Measurements from ENCODE around the gene IFNL3.

The IFNL3 gene

DNA sequence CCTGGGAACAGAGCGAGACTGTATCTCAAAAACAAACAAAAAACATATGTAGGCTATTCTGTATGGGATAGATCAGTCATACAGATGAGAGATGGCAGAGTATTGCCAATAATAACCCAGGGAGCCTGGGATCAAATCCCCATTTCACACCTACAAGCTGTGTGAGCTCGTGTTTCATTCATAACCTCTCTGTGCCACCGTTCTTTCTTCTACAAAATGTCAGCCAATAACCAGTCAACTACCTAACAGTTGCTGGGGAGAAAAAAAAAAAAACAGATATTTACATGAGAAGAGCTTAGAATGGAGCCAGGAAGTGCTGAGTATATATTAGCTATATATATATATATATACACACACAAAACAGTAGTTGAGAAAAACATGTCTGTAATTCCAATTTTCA is 16.9 kb upstream of the IFNL3 start:
- DNase-seq (ENCODE audit: low read depth): no peak
- H3K4me3 ChIP-seq (ENCODE audit: low read depth, low read length): no peak overlapping the region
- TF ChIP-seq CTCF (IDR thresholded peaks at IDR 0.05; ENCODE audit: low read depth, low read length, missing control alignments): no peak

GRCh38 chr19:39257227-39257626 is 12.4 kb upstream of the IFNL3 start:
- no peak overlapping the region for H3K4me3 ChIP-seq (ENCODE audit: low read depth, low read length)
- no peak for TF ChIP-seq CTCF (IDR thresholded peaks at IDR 0.05; ENCODE audit: low read depth, low read length, missing control alignments)
- no peak for DNase-seq (ENCODE audit: low read depth)

DNA sequence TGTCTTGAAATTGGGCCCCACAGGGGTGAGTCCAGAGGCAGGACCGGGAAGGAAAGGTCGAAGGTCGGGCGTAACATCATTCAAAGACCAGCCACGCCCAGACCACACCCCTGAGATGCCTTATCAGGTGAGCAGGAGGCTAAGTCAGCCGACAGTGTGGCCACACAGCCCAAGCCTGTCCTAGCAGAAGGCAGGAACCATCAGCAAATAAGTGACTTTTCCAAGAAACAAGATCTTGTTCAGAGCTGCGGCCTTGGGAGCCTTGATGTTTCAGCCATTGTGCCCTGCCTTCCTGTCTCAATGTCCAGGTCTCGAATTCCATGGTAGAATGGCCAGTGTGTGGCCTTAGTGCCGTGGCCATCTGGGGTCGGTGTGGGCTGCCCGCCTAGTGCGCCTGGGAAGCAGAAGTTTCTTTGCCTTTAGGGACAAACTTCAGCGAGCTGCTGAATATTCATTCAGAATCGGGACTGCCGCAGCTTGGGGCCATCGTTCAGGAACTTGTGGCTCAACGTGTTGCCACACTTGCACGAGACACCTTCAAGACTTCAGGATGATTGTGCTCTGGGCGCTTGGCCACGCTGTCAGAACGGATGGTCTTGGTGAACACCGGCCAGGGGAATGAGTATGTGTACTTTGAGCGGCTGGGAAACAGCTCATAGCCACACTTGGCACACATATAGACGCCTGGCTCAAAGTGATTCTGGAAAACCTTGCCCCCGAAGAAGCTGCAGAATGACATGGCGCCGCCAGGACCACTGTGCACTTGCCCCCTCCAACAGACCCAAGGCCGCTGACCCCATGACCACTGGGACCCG is 9.9 kb upstream of the IFNL3 start:
- no peak overlapping the region for H3K4me3 ChIP-seq (ENCODE audit: low read depth, low read length)
- no peak for TF ChIP-seq CTCF (IDR thresholded peaks at IDR 0.05; ENCODE audit: low read depth, low read length, missing control alignments)
- no peak for DNase-seq (ENCODE audit: low read depth)

DNA sequence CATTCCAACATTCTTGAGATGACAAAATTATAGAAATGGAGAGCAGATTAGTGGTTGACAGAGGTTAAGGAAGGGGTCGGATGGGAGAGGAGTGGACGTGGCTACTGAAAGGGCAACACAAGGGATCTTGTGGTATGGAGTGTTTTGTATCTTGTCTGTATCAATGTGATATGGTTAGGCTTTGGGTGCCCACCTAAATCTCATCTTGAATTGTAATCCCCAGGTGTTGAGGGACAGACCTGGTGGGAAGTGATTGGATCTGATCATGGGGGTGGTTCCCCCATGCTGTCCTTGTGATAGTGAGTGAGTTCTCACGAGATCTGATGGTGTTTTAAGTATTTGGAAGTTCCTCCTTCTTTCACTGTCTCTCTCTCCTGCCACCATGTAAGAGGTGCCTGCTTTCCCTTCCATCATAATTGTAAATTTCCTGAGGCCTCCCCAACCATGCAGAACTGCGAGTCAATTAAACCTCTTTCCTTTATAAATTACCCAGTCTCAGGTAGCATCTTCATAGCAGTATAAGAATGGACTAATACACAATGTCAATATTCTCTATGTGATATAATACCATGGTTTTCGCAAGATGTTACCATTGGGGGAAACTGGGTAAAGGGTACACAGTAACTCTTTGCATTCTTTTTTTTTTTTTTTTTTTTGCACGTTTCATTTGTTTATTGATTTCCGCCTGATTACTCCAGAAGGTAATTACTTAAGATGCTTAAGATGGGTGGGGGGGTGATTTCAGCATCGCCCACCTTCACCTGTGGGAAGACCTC is 8.8 kb upstream of the IFNL3 start:
- no peak overlapping the region for H3K4me3 ChIP-seq (ENCODE audit: low read depth, low read length)
- TF ChIP-seq CTCF (IDR thresholded peaks at IDR 0.05; ENCODE audit: low read depth, low read length, missing control alignments): no peak
- no peak for DNase-seq (ENCODE audit: low read depth)

- no peak for TF ChIP-seq CTCF (IDR thresholded peaks at IDR 0.05; ENCODE audit: low read depth, low read length, missing control alignments)
- no peak overlapping the region for H3K4me3 ChIP-seq (ENCODE audit: low read depth, low read length)
- DNase-seq (ENCODE audit: low read depth): no peak
Observed at GRCh38 chr19:39252458-39252857, 7.7 kb upstream of the IFNL3 start.

DNA sequence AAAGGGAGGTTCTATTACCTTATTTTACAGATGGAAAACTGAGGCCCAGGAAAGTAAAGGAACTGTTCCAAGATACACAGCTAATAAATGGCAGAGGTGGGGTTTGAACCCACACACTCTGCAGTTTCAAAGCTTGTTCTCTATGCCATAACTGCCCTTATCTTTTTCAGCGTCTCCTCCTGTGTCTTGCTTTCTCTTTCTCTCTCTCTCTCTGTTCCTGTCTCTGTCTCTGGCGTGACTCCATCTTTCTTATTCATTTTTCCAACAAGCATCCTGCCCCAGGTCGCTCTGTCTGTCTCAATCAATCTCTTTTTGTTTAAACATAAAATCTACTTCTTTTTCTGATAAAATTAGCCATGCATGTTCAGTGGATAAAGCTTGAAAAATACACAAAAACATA is 7.0 kb upstream of the IFNL3 start:
- no peak for TF ChIP-seq CTCF (IDR thresholded peaks at IDR 0.05; ENCODE audit: low read depth, low read length, missing control alignments)
- no peak for DNase-seq (ENCODE audit: low read depth)
- H3K4me3 ChIP-seq (ENCODE audit: low read depth, low read length): no peak overlapping the region
